SK-N-SH treated with all-trans-retinoic acid at 6 μM for 48 hours (cell line): Measurements from ENCODE around the gene PRKAR1B.

Experiments used
- BACH2 ChIP-seq: fragments of 250-450 bp; sonication (Bioruptor Pico); IDR thresholded peaks from 2 replicates; pipeline ENCODE4 v1.9.0; 2021; ENCODE audit warnings: mild to moderate bottlenecking, borderline replicate concordance
- CREB5 ChIP-seq: fragments of 250-450 bp; sonication (Bioruptor Pico); IDR thresholded peaks from 2 replicates; pipeline ENCODE4 v1.5.1; 2020; ENCODE audit warnings: low read depth, mild to moderate bottlenecking, moderate library complexity
- GLIS3 ChIP-seq: fragments of 250-450 bp; sonication (Bioruptor Pico); IDR thresholded peaks from 2 replicates; pipeline ENCODE4 v1.5.0; 2020; ENCODE audit warnings: mild to moderate bottlenecking, moderate library complexity

GRCh38 chr7:771234-772004 is 44.3 kb upstream of the PRKAR1B start:
- no peak for TF ChIP-seq BACH2
- TF ChIP-seq CREB5 (CRISPR knock-in tag): no peak
- TF ChIP-seq GLIS3 (CRISPR knock-in tag): no peak
